Stimulated activated naive B cell treated with anti-CD40 and anti-IgM and Interleukin-4, amounts not matched to agents 10 μg/mL and 1 μg/mL and 100 μg/mL, for 72 hours (primary cell): ENCODE data around the gene RAMP3.
"Not testable (repeated sequence)": the region's sequence is repeated elsewhere in the genome, so short reads cannot be mapped to it uniquely, and the experiment has no call there.

ENCODE experiments used
- ATAC-seq, 2 donors: fragments of 150-1000 bp; cut with Tn5 transposase; replicated peaks; 2 replicates each; pipeline ENCODE4 v1.10.0; 2021; ENCODE audit warnings: moderate library complexity in 1 of 2
- DNase-seq: peaks from one replicate; pipeline ENCODE4 v3.0.0; 2021
- H3K27ac Mint-ChIP-seq: one replicate; pipeline ENCODE4 v1.8.0; 2022; ENCODE audit warnings: mild to moderate bottlenecking, mixed read lengths
- H3K27me3 Mint-ChIP-seq, 2 donors: one replicate each; pipeline ENCODE4 v1.8.0; 2022; ENCODE audit warnings: mixed read lengths in 2 of 2
- H3K36me3 Mint-ChIP-seq, 2 donors: one replicate each; pipeline ENCODE4 v1.8.0; 2022; ENCODE audit warnings: mixed read lengths in 2 of 2, mild to moderate bottlenecking in 1 of 2
- H3K4me1 Mint-ChIP-seq, 2 donors: one replicate each; pipeline ENCODE4 v1.8.0; 2022; ENCODE audit warnings: mixed read lengths in 2 of 2, mild to moderate bottlenecking in 1 of 2
- H3K4me3 Mint-ChIP-seq, 2 donors: one replicate each; pipeline ENCODE4 v1.8.0; 2022; ENCODE audit warnings: mild to moderate bottlenecking in 2 of 2, mixed read lengths in 2 of 2, moderate library complexity in 1 of 2
- H3K9me3 Mint-ChIP-seq, 2 donors: one replicate each; pipeline ENCODE4 v1.8.0; 2022; ENCODE audit warnings: mixed read lengths in 2 of 2, mild to moderate bottlenecking in 1 of 2

The RAMP3 gene

DNA sequence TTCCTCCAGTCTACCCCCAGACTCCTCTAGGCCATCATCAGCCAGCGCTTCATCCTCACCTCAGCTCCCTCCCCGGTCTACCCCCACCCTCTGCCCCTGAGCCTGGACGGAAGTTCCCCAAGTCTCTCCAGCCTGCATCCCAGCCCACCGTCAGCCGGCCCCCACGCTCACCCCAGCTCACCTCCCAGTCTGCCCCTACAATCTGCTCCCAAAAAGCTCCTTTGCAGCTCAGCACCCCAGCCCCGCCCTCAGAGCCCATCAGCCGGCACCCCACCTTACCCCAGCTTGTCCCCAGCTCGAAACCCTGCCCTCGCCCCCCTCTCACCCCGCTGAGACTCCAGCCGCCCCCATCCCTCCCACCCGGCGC, 322 bp upstream of the RAMP3 start:
- no peak overlapping the region for H3K27ac Mint-ChIP-seq
- peak overlapping the region in 1 of 2 donors; percentile 30 for H3K4me3 Mint-ChIP-seq

GRCh38 chr7:45158471-45158870, 880 bp downstream of the RAMP3 start:
- DNase-seq (no peak), ATAC-seq (no peak)
- H3K36me3 Mint-ChIP-seq, result no peaks in the 10 kb centered on the region
- H3K9me3 Mint-ChIP-seq, result peaks cover 0 to 3% of the 10 kb centered on the region in 2 donors
- peaks cover 43 to 58% of the 10 kb centered on the region in 2 donors for H3K27me3 Mint-ChIP-seq
- H3K27ac Mint-ChIP-seq, result peak overlapping the region; percentile 33
- H3K4me1 Mint-ChIP-seq, result peaks cover 14 to 28% of the 10 kb centered on the region in 2 donors
- H3K4me3 Mint-ChIP-seq, result no peak overlapping the region

More for the DNA sequence above, 322 bp upstream of the RAMP3 start:
- ATAC-seq (no peak), DNase-seq (no peak)
- H3K4me1 Mint-ChIP-seq, result peaks cover 16 to 28% of the 10 kb centered on the region in 2 donors
- H3K27me3 Mint-ChIP-seq, result peaks cover 39 to 49% of the 10 kb centered on the region in 2 donors
- no peaks in the 10 kb centered on the region for H3K36me3 Mint-ChIP-seq
- no peaks in the 10 kb centered on the region for H3K9me3 Mint-ChIP-seq

GRCh38 chr7:45159296-45159695, 1.7 kb downstream of the RAMP3 start:
- Mint-ChIP-seq H3K4me1 (peaks cover 13 to 27% of the 10 kb centered on the region in 2 donors), H3K9me3 (peaks cover 3 to 7% of the 10 kb centered on the region in 2 donors), H3K36me3 (no peaks in the 10 kb centered on the region), H3K27me3 (peaks cover 50 to 66% of the 10 kb centered on the region in 2 donors), H3K27ac (no peak overlapping the region), H3K4me3 (no peak overlapping the region)
- no peak for DNase-seq
- no peak for ATAC-seq

DNA sequence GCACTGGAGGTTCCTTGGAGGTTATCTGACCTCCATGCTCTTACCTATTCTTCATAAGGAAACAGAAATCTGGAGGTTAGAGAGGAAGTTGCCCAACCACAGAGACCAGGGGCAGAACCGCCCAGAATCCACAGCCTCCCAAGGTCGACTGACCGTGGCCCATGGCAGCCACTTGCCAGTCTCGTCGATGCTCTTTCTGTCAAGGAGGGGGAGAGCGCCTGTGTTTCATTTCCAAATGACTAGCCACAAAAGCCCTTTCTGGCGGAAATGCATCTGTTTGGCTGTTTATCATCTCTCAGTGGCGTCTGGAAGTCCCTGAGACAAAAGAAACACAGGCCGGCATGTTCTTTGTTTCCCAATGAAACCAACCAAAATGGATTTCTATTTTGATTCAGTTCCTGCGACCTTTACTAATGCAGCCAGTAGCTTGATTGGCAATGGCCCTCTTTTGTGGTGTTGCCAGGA, 2.9 kb downstream of the RAMP3 start:
- Mint-ChIP-seq H3K4me3 (no peak overlapping the region), H3K36me3 (no peaks in the 10 kb centered on the region), H3K9me3 (peaks cover 7 to 10% of the 10 kb centered on the region in 2 donors), H3K27me3 (peaks cover 49 to 66% of the 10 kb centered on the region in 2 donors), H3K27ac (peak overlapping the region; percentile 70), H3K4me1 (peaks cover 11 to 22% of the 10 kb centered on the region in 2 donors)
- ATAC-seq (peak; percentile 82 to 90), DNase-seq (peak; percentile 39)

DNA sequence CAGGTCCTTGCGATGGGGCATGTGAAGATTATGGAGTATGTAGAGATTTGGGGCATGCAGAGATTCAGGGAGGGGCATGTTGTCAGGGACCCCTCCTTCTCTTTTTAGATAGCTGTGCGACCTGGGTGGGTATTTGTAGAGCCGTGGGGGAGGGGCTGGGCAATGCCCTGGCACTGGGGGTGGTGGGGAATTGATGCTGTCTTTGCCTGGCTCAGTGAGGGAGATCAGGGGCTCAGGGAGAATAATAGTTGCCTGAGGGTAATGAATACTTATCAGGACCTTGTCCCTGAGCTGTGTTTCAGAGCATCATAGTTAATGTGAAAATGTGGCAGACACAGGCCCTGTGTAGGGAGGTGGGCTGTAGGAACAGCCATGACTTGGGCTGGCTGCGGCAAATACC, 3.5 kb downstream of the RAMP3 start:
- Mint-ChIP-seq H3K27ac (peak overlapping the region; percentile 70), H3K9me3 (peaks cover 7 to 10% of the 10 kb centered on the region in 2 donors), H3K27me3 (peaks cover 46 to 63% of the 10 kb centered on the region in 2 donors), H3K36me3 (no peaks in the 10 kb centered on the region), H3K4me3 (no peak overlapping the region), H3K4me1 (peaks cover 11 to 22% of the 10 kb centered on the region in 2 donors)
- ATAC-seq, result no peak
- DNase-seq, result no peak

- Mint-ChIP-seq H3K36me3 (no peaks in the 10 kb centered on the region), H3K27ac (peak overlapping the region; percentile 26), H3K27me3 (peaks cover 44 to 60% of the 10 kb centered on the region in 2 donors), H3K4me3 (no peak overlapping the region), H3K4me1 (peaks cover 10 to 19% of the 10 kb centered on the region in 2 donors), H3K9me3 (peaks cover 7 to 10% of the 10 kb centered on the region in 2 donors)
- DNase-seq, result no peak
- ATAC-seq, result no peak
These were observed 4.3 kb downstream of the RAMP3 start for GRCh38 chr7:45161842-45162241.

DNA sequence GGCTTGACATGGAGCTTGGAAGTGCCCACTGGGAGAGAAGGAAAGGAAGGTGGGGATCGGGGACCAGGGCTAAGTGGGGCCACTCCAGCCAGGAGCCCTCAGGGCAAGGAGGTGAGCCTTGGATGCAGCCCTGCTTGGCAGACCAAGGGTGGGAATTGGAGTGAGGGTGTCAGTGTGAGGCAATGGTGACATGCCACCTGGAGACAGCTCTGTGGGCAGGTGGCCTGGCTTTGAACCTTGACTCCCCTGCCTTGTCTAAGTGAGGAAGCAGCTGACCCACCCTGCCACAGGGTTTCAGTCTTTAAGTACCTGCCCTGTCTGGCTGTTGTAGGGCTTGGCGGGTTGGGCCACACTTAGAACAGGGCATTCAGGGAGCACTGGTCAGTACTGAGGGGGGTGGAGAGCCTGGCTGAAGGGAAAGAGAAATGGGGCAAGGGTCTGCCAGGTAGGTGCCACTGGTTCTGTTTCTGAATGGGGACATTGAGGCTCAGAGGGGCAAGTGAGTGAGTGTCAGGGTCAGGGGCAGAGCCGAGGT, 4.8 kb downstream of the RAMP3 start:
- no peak for ATAC-seq
- Mint-ChIP-seq H3K27me3 (peaks cover 39 to 59% of the 10 kb centered on the region in 2 donors), H3K36me3 (no peaks in the 10 kb centered on the region), H3K27ac (no peak overlapping the region), H3K4me1 (peaks cover 9 to 14% of the 10 kb centered on the region in 2 donors), H3K9me3 (peaks cover 7 to 10% of the 10 kb centered on the region in 2 donors), H3K4me3 (no peak overlapping the region)
- no peak for DNase-seq

DNA sequence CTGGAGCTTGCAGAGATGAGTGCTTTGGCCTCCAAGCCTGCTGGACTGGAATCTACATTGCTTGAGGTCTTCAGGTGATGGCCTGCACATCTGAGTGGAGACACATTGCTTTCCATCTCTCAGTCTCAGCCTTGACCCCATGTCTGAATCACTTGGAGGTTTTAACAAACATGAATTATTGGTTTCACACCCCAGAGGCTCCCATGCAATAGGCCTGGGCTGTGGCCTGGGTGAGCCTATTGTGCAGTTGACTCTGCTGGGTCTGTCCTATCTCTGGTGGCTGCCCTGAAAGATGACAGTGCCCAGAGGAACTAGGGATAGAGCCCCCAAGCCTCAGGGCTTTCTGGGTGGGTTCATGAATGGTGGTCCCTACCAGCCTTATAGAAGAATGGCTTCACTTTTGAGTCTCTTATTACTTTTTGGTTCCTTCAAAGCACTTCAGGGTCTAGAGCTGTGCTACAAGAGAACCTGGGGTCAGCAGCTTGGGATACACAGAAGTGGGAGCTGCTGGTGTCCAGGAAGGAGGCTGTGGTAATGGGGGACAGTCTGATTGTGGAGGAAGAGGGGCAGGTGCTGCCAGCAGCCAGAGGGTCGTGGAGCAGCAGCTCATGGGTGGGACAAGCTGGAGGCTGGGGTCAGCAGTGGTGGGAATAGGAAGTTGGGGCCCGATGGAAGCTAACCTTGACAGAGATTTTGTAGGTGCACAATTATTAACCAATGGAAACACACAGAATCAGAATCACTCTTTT, 5.5 kb downstream of the RAMP3 start:
- peaks cover 38 to 57% of the 10 kb centered on the region in 2 donors for H3K27me3 Mint-ChIP-seq
- H3K36me3 Mint-ChIP-seq, result no peaks in the 10 kb centered on the region
- peaks cover 9 to 14% of the 10 kb centered on the region in 2 donors for H3K4me1 Mint-ChIP-seq
- DNase-seq (no peak), ATAC-seq (no peak)
- no peak overlapping the region for H3K4me3 Mint-ChIP-seq
- peaks cover 7 to 10% of the 10 kb centered on the region in 2 donors for H3K9me3 Mint-ChIP-seq
- H3K27ac Mint-ChIP-seq, result no peak overlapping the region

- Mint-ChIP-seq H3K4me1 (peaks cover 9 to 14% of the 10 kb centered on the region in 2 donors), H3K9me3 (peaks cover 7 to 10% of the 10 kb centered on the region in 2 donors), H3K27me3 (peaks cover 32 to 54% of the 10 kb centered on the region in 2 donors), H3K36me3 (no peaks in the 10 kb centered on the region), H3K4me3 (no peak overlapping the region), H3K27ac (no peak overlapping the region)
- no peak for DNase-seq
- ATAC-seq, result no peak
These were observed 6.1 kb downstream of the RAMP3 start for GRCh38 chr7:45163692-45164052.

- H3K27ac Mint-ChIP-seq, ATAC-seq, H3K36me3 Mint-ChIP-seq, DNase-seq, H3K4me3 Mint-ChIP-seq: not testable (repeated sequence)
- peaks cover 7 to 10% of the 10 kb centered on the region in 2 donors for H3K9me3 Mint-ChIP-seq
- peaks cover 26 to 51% of the 10 kb centered on the region in 2 donors for H3K27me3 Mint-ChIP-seq
- peaks cover 9 to 14% of the 10 kb centered on the region in 2 donors for H3K4me1 Mint-ChIP-seq
These were observed 6.7 kb downstream of the RAMP3 start for GRCh38 chr7:45164271-45164670.

- DNase-seq, result no peak
- H3K4me3 Mint-ChIP-seq, result no peak overlapping the region
- no peaks in the 10 kb centered on the region for H3K36me3 Mint-ChIP-seq
- no peak for ATAC-seq
- H3K4me1 Mint-ChIP-seq, result peaks cover 6 to 7% of the 10 kb centered on the region in 2 donors
- H3K9me3 Mint-ChIP-seq, result peaks cover 7 to 10% of the 10 kb centered on the region in 2 donors
- H3K27ac Mint-ChIP-seq, result no peak overlapping the region
- H3K27me3 Mint-ChIP-seq, result peaks cover 21 to 51% of the 10 kb centered on the region in 2 donors
These were observed 8.3 kb downstream of the RAMP3 start for GRCh38 chr7:45165857-45166256.

DNA sequence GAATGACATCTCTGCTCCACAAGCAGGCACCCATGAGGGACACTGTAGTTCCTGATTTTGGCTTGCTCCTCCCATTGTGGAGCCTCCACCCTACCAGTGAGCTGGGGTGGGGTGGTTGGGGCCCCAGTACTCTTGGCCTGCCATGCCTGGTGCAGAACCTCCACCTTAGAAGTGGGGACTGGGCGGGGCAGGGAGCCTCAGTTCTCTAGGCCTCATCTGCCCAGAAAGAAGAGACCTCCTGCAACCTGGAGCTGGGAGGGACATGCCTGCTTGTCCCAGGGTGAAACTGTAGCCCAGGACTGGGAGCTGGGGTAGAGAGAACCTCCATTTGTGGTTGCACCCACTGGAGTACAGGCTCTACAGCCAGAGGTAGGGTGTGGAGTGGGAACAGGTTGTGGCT, 14.4 kb downstream of the RAMP3 start:
- Mint-ChIP-seq H3K4me3 (no peak overlapping the region), H3K27ac (no peak overlapping the region), H3K9me3 (no peaks in the 10 kb centered on the region), H3K36me3 (peaks cover 0 to 1% of the 10 kb centered on the region in 2 donors), H3K27me3 (peaks cover 28 to 34% of the 10 kb centered on the region in 2 donors), H3K4me1 (no peaks in the 10 kb centered on the region)
- ATAC-seq, result no peak
- no peak for DNase-seq

DNA sequence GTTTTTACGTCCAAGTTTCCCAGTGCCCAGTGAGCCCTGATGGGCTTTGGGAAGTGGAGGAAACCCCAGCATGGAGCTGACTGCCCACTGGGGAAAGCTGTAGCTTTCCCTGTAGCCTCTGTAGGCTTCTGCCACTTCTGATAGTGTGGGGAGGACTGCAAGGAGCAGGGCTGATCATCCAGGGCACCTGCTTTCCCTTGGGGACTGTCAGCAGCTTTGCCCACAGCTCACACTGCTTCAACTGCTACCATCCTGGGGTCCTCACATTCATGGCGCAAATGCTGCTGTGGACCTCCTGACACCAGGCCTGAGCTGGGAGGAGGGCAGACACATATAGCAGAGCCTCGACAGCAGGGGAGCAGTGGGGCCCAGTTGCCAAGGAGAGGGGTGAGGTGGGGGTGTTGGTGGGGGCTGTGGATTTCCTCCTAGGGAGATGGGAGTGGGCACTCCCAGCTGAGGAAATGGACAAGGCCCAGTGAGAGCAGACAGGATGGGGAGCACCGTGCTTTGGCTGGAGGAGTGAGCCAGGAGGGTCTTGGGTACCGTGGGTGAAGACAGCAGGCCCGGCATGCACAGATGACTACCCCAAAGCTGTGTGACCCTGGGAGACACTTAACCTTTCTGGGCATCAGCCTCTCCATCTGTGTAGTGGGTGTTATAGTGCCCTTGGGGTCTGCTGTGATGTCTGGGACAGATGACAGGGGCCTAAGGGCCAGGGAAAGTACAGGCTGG, 16.2 kb downstream of the RAMP3 start:
- ATAC-seq, result no peak
- peaks cover 39 to 40% of the 10 kb centered on the region in 2 donors for H3K27me3 Mint-ChIP-seq
- DNase-seq, result no peak
- no peaks in the 10 kb centered on the region for H3K9me3 Mint-ChIP-seq
- H3K27ac Mint-ChIP-seq, result peak overlapping the region; percentile 20
- no peaks in the 10 kb centered on the region for H3K4me1 Mint-ChIP-seq
- peaks cover 0 to 1% of the 10 kb centered on the region in 2 donors for H3K36me3 Mint-ChIP-seq
- H3K4me3 Mint-ChIP-seq, result no peak overlapping the region

GRCh38 chr7:45174328-45174610, 16.7 kb downstream of the RAMP3 start:
- DNase-seq (no peak), ATAC-seq (no peak)
- Mint-ChIP-seq H3K4me3 (no peak overlapping the region), H3K27ac (no peak overlapping the region), H3K9me3 (no peaks in the 10 kb centered on the region), H3K27me3 (peaks cover 40 to 41% of the 10 kb centered on the region in 2 donors), H3K4me1 (no peaks in the 10 kb centered on the region), H3K36me3 (peaks cover 0 to 1% of the 10 kb centered on the region in 2 donors)
